ENCODE data around the gene POC5. TPM values are rescaled to one million over a fixed set of nuclear protein-coding genes. Genes with fewer than 3 reads are reported as not detected.

POC5 gene
- total RNA-seq, 2 donors from 2014 or later: 7.5 to 8.9 TPM

GRCh38 chr5:75648712-75649111, 68.5 kb downstream of the POC5 start:
- intact Hi-C loops (cut with DNase I): no loop called here
- Histone ChIP-seq H3K27me3 (no peaks in the 10 kb centered on the region), H3K4me1 (no peaks in the 10 kb centered on the region), H3K9me3 (no peaks in the 10 kb centered on the region), H3K36me3 (replicated peaks in 1 of 2; ENCODE audit: insufficient read depth in 1 of 2, low read depth in 2 of 2) (no peaks in the 10 kb centered on the region), H3K27ac (no peak overlapping the region), H3K4me3 (no peak overlapping the region)
- TF ChIP-seq CTCF (IDR thresholded peaks at IDR 0.05) (no peak), POLR2A (IDR thresholded peaks at IDR 0.05) (no peak)
- ATAC-seq (no peak), DNase-seq (no peak)
- 40 to 51% methylated on average over 2 of the region's 2 CpGs for WGBS, 2 donors

GRCh38 chr5:75640826-75641225, 76.4 kb downstream of the POC5 start:
- no peaks in the 10 kb centered on the region for H3K9me3 ChIP-seq
- no peaks in the 10 kb centered on the region for H3K4me1 ChIP-seq
- 80 to 90% methylated on average over 2 of the region's 2 CpGs for WGBS, 2 donors
- ATAC-seq (no peak), DNase-seq (no peak)
- H3K27ac ChIP-seq: no peak overlapping the region
- TF ChIP-seq CTCF (IDR thresholded peaks at IDR 0.05) (no peak), POLR2A (IDR thresholded peaks at IDR 0.05) (no peak)
- no peaks in the 10 kb centered on the region for H3K27me3 ChIP-seq
- intact Hi-C loops (cut with DNase I): no loop called here
- no peaks in the 10 kb centered on the region for H3K36me3 ChIP-seq (replicated peaks in 1 of 2; ENCODE audit: insufficient read depth in 1 of 2, low read depth in 2 of 2)
- no peak overlapping the region for H3K4me3 ChIP-seq

- H3K27me3 ChIP-seq: no peaks in the 10 kb centered on the region
- no peak for TF ChIP-seq POLR2A (IDR thresholded peaks at IDR 0.05)
- no peak for TF ChIP-seq CTCF (IDR thresholded peaks at IDR 0.05)
- H3K4me3 ChIP-seq: no peak overlapping the region
- no peaks in the 10 kb centered on the region for H3K4me1 ChIP-seq
- ATAC-seq (no peak), DNase-seq (no peak)
- intact Hi-C loops (cut with DNase I): no loop called here
- H3K9me3 ChIP-seq: no peaks in the 10 kb centered on the region
- H3K27ac ChIP-seq: no peak overlapping the region
- H3K36me3 ChIP-seq (replicated peaks in 1 of 2; ENCODE audit: insufficient read depth in 1 of 2, low read depth in 2 of 2): no peaks in the 10 kb centered on the region
These were observed 76.8 kb downstream of the POC5 start for GRCh38 chr5:75640395-75640794.

- no peak overlapping the region for H3K27ac ChIP-seq
- no peaks in the 10 kb centered on the region for H3K4me1 ChIP-seq
- DNase-seq: no peak
- 58 to 67% methylated on average over 3 of the region's 3 CpGs for WGBS, 2 donors
- TF ChIP-seq POLR2A (IDR thresholded peaks at IDR 0.05) (no peak), CTCF (IDR thresholded peaks at IDR 0.05) (no peak)
- no peaks in the 10 kb centered on the region for H3K36me3 ChIP-seq (replicated peaks in 1 of 2; ENCODE audit: insufficient read depth in 1 of 2, low read depth in 2 of 2)
- no peaks in the 10 kb centered on the region for H3K9me3 ChIP-seq
- no peak for ATAC-seq
- H3K27me3 ChIP-seq: no peaks in the 10 kb centered on the region
- H3K4me3 ChIP-seq: no peak overlapping the region
- intact Hi-C loops (cut with DNase I): no loop called here
These were observed 77.5 kb downstream of the POC5 start for GRCh38 chr5:75639535-75640311.

- TF ChIP-seq POLR2A (IDR thresholded peaks at IDR 0.05): no peak
- Histone ChIP-seq H3K9me3 (no peaks in the 10 kb centered on the region), H3K4me3 (no peak overlapping the region), H3K36me3 (replicated peaks in 1 of 2; ENCODE audit: insufficient read depth in 1 of 2, low read depth in 2 of 2) (no peaks in the 10 kb centered on the region), H3K4me1 (no peaks in the 10 kb centered on the region), H3K27me3 (no peaks in the 10 kb centered on the region), H3K27ac (no peak overlapping the region)
- 88 to 90% methylated on average over 1 of the region's 1 CpG for WGBS, 2 donors
- ATAC-seq (no peak), DNase-seq (no peak)
- intact Hi-C loops (cut with DNase I): no loop called here
These were observed 79.3 kb downstream of the POC5 start for GRCh38 chr5:75637949-75638348.

Data from body of pancreas (tissue), 4 donors.